HG02571 (cell line): ENCODE results near the gene RHOU.

Source experiments
- ATAC-seq: cut with Tn5 transposase; IDR thresholded peaks from one replicate; pipeline ENCODE4 v1.9.1; 2021; ENCODE audit warnings: mild to moderate bottlenecking, moderate library complexity; ENCODE audit not compliant: unreplicated experiment

The RHOU gene

GRCh38 chr1:228736844-228737445 lies 1.7 kb downstream of the RHOU start:
- ATAC-seq, result no peak

DNA sequence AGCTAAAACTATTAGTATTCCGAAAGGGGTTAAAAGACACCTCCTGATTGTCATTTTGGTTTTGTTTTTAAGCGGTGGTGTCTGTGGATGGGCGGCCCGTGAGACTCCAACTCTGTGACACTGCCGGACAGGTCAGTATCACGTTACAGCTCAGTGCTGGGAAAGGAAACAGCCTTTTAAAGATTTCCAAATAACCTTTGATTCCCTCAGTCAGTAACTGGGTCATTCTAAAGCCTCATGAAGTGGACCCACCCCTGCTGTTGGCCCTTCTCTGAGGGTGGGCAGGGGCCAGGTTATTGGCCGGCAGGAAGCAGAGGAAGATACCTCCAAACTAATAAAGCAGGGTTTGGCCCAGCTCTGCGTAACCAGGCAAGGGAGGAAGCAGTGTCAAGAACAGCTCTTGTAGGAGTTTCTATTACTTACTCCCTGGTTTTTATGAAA lies 2.3 kb downstream of the RHOU start:
- ATAC-seq, result no peak

DNA sequence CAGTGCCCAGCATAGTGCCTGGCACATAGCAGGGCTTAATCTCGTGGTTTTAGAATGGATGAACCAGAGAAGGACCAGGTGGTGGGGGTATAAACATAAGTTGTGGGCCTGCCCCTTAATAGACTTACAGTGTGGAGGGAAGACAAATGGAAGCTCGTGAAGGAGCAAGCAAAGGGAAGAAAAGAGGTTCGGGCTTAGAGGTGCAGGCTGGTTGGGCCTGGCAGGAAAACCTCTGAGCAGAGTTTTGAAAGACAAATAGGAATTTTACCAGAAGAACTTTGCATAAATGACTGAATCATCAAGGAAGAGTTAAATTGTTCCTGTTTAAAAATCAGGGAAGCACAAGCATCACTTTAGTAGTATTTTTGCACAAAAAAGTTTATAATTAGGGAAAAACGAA lies 4.5 kb downstream of the RHOU start:
- no peak for ATAC-seq

DNA sequence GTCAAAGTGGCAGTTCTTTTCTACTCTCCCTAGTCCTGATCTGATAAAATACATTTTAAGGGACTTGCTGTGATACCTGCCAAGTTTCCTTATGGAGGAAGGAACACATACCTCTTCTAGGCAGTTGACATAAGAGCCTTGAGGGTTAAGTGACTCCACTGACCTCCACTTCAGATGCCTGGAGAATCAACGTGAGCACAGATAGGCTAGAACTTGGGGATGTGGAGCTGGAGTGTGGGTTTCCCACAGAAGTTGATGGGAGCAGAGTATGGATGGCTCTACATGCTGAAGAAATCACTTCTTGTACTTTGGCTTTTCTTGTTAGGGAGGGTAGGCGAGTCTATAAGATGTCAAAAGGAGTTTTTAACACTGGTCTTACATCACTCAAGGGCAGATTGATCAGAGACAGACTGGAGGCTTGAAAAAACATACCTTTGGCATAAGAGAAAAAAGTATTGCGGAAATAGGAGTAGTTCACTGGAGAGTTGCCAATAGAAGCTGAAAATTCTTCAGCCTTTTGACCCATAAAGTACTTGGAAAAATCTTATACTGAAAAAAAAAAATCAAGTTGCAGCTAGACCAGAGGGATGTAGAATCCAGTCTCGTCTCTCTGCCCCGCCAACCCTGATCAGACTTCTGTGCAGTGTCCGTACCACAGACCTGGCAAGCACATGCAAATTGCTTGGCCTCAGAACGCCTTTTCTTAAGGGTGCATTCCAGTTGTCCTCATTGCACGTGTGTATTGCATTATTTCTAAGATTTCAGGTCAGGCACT lies 5.5 kb downstream of the RHOU start:
- no peak for ATAC-seq

DNA sequence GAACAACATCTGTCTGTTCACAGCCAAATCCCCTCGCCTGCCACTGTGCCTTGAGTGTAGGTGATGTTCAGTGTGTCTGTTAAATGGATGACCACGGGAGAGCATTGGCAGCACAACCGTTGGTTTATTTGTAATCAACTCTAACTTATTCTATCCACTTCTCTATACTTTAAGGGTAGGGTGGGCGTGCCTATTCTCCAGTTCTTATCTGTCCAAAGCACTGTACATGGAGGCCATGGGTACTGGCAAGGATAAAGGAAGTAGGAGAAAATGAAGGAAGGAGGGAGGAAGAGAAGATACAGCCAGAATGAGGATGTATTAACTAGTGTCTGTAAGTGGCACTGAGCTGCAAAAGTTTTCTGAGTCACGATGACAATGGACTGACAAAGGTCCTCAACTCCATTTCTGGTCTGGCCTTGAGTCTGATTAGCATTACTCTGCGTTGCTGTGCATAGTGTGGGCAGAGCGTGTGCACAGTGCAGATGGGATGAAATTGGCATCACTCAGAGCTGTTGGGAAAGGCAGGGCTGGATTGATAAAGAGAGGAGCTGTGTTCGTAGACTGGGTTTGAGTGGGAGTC lies 7.1 kb downstream of the RHOU start:
- no peak for ATAC-seq

- ATAC-seq, result no peak
Observed at GRCh38 chr1:228743405-228743804, 8.1 kb downstream of the RHOU start.

DNA sequence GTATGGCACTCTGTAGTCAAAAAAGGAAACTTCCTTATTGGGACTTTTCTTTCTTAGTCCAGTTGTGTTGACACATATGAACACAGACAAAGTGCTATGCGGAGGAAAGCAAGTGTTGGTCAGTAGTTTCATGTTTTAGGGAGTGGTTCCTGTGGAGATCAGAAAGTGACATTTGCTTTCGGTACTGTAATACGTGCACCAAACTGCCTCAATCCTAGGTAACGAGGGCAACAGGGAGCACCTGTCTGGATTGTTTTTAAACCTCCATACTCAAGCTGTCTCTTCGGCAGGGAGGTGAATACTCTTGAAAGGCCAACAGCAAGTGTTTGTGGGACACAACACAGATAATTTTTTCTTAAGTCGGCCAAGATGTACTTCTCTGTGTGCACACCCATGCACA lies 9.1 kb downstream of the RHOU start:
- ATAC-seq, result no peak

- no peak for ATAC-seq
Observed at GRCh38 chr1:228744918-228745317, 9.6 kb downstream of the RHOU start.

- no peak for ATAC-seq
Observed at GRCh38 chr1:228745497-228745896, 10.2 kb downstream of the RHOU start.

- no peak for ATAC-seq
Observed at GRCh38 chr1:228747301-228747935, 12.1 kb downstream of the RHOU start.

GRCh38 chr1:228748029-228748428 lies 12.8 kb downstream of the RHOU start:
- ATAC-seq, result no peak

DNA sequence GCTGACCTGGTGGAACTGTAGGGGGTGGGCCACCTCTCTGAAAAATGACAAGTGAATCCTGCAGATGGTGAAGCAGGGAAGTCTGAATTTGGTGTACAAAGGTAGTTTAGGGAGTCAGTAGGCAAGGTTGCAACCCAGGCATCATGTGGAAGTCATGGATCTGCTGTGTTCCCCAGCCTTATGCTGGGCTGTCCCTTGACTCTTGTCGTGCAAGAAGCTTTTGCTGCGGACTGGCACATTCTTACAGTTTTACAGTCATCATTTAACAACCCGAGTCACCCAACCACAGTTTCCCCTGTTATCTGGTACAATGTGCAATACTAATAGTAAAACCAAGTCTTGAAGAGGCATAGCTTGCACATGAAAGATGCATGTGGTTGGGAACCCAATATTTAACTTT lies 13.2 kb downstream of the RHOU start:
- ATAC-seq, result no peak

DNA sequence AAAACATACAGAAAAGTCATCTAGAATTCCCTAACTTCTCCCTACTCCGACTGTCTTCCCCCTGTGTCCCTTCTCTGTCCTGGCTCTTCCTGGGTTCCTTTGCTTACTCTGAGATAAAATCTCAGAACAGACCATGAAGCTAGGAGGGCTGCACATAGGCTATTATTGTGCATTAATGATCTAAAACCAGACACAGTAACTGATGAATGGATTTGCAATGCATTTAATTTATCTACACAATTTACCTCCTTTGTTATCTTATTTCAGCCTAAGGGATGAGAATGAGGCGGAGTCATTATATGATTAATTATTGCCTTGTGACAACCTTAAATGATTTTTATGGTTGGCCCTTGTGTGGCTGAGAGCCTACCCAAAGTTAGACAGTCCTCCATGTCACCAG lies 14.5 kb downstream of the RHOU start:
- ATAC-seq, result no peak

DNA sequence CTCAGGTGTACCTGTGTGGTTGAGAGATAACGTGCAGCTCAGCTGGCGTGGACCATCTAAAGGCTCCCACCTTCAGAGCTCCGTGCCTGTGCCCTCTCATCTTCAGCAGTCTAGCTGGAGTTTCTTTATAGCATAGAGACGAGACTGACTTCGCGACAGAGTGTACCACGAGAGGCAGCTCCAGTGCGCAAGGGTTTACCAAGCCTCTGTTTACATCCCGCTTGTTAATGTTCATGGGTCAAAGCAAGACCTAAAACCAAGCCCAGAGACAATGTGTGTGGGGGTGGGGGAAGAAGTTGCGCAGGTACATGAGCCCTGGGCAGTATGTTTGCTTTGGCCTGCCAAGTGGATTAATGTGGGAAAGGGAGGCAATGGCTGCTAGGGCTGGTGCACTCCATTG lies 15.6 kb downstream of the RHOU start:
- no peak for ATAC-seq

GRCh38 chr1:228751360-228752098 lies 16.2 kb downstream of the RHOU start:
- no peak for ATAC-seq

DNA sequence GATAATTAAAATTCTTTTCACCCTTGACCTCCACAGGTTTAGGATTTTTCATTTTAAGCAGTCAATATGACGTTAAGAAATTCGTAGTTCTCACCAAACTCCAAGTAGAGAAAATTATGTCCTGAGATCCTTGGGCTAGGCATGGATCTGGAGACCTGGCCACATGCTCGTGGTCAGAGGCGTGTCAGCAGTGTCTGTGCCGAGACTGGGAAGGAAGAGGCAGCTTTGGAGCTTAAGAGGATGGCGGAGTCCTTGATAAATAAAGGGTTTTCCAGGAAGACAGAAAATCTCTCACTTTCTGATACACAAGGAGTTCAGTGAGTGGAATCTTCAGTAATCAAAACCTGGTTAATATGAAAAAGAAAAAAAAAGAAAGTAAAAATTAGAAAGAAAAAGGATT lies 17.0 kb downstream of the RHOU start:
- ATAC-seq, result no peak

GRCh38 chr1:228752675-228753265 lies 17.5 kb downstream of the RHOU start:
- ATAC-seq, result no peak

DNA sequence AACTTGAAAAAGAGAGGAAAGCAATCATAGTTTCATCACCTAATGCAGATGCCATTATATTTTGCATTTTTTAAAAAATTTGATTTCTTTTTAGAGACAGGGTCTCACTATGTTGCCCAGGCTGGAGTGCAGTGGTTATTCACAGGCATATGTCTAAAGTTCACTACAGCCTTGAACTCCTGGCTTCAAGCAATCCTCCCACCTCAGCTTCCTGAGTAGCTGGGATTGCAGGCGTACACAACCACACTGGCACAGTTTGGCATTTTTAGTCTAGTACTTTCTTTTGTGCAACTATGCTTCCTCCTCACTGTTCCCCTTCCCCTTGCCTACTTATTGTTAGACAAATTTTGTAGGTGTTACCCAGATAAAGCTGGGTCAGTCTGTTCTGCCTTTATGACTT lies 18.0 kb downstream of the RHOU start:
- no peak for ATAC-seq

GRCh38 chr1:228753786-228754360 lies 18.6 kb downstream of the RHOU start:
- ATAC-seq, result no peak

GRCh38 chr1:228754646-228755268 lies 19.5 kb downstream of the RHOU start:
- no peak for ATAC-seq
